A549 (cell line): Measurements from ENCODE around the gene CACNA1H. TPM values are rescaled to one million over a fixed set of nuclear protein-coding genes. Genes with fewer than 3 reads are reported as not detected.

Source experiments
- ATAC-seq, 2 experiments: fragments of 200-7000 bp in 1 of 2; fragments of >200 bp in 1 of 2; cut with Nextera tagmentation in 1 of 2; cut with Tn5 transposase in 1 of 2; 3 replicates each; pipeline versions ENCODE4 v1.8.0 to v1.9.1; 2018 to 2020; ENCODE audit warnings: mild to moderate bottlenecking in 1 of 2, moderate library complexity in 1 of 2
- CTCF ChIA-PET: fragments of 300-600 bp; sonication (Branson Sonifier 250); formaldehyde crosslinking; extraction: SDS; loops from one replicate; lab custom pipeline; 2021; ENCODE audit warnings: antibody characterized with exemption, inconsistent platforms; lab: Yijun Ruan, JAX
- POLR2A ChIA-PET: fragments of 350-600 bp; formaldehyde crosslinking; extraction: SDS; loops from one replicate; lab custom pipeline; 2021; ENCODE audit warnings: antibody characterized with exemption, inconsistent platforms; lab: Yijun Ruan, JAX
- DNase-seq, 2 experiments: peaks; one replicate each; pipeline versions ENCODE4 v3.0.0 to v3.0.0-alpha.2; 2011 to 2016; ENCODE audit warnings: low read depth in 1 of 2, low spot score in 1 of 2
- FAIRE-seq: peaks from 2 replicates; lab custom pipeline; 2011; peaks lifted over from hg19 to GRCh38; lab: Jason Lieb, UNC
- H3K27ac ChIP-seq, 2 experiments: fragments of >200 bp; sonication (Bioruptor Twin); formaldehyde crosslinking; 3 replicates each; pipeline ENCODE4 v1.5.1; 2016 to 2017
- H3K4me1 ChIP-seq: fragments of >200 bp; sonication (Bioruptor Twin); formaldehyde crosslinking; 3 replicates; pipeline ENCODE4 v1.6.1; 2016
- H3K4me2 ChIP-seq: fragments of >200 bp; sonication (Bioruptor Twin); formaldehyde crosslinking; 3 replicates; pipeline ENCODE4 v1.6.1; 2016
- H3K4me3 ChIP-seq: fragments of >200 bp; sonication (Bioruptor Twin); formaldehyde crosslinking; 3 replicates; pipeline ENCODE4 v1.5.1; 2016
- H3K9me3 ChIP-seq: fragments of >200 bp; sonication (Bioruptor Twin); formaldehyde crosslinking; 3 replicates; pipeline ENCODE4 v1.6.1; 2016
- ATOH8 ChIP-seq: fragments of 250-450 bp; sonication (Bioruptor Pico); IDR thresholded peaks from 2 replicates; pipeline ENCODE4 v1.5.0; 2020; ENCODE audit warnings: low read depth, mild to moderate bottlenecking, moderate library complexity
- CBX2 ChIP-seq: fragments of 200-600 bp; sonication (generic); IDR thresholded peaks from 2 replicates; pipeline ENCODE4 v1.6.1; 2016; ENCODE audit warnings: low read depth, mild to moderate bottlenecking, borderline replicate concordance
- CHD4 ChIP-seq: fragments of 200-600 bp; sonication (generic); IDR thresholded peaks from 2 replicates; pipeline ENCODE4 v1.6.1; 2016; ENCODE audit warnings: antibody characterized with exemption, mild to moderate bottlenecking, borderline replicate concordance
- EP300 ChIP-seq, 2 experiments: fragments of >200 bp; sonication (Bioruptor Twin); formaldehyde crosslinking; IDR thresholded peaks; 2 replicates in 1 of 2; 3 replicates in 1 of 2; pipeline ENCODE4 v1.6.1; 2016 to 2017
- FOXS1 ChIP-seq: fragments of 250-450 bp; sonication (Bioruptor Pico); IDR thresholded peaks from 2 replicates; pipeline ENCODE4 v1.5.0; 2020; ENCODE audit warnings: mild to moderate bottlenecking, moderate library complexity
- HDAC2 ChIP-seq: fragments of 200-600 bp; sonication (generic); IDR thresholded peaks from 2 replicates; pipeline ENCODE4 v1.6.1; 2016
- HEYL ChIP-seq: fragments of 250-450 bp; sonication (Bioruptor Pico); IDR thresholded peaks from 2 replicates; pipeline ENCODE4 v1.8.0; 2021; ENCODE audit warnings: mild to moderate bottlenecking, moderate library complexity
- HOXB5 ChIP-seq: fragments of 250-450 bp; sonication (Bioruptor Pico); IDR thresholded peaks from 2 replicates; pipeline ENCODE4 v1.5.0; 2020; ENCODE audit warnings: mild to moderate bottlenecking, moderate library complexity
- JUN ChIP-seq, 2 experiments: fragments of >200 bp; sonication (Bioruptor Twin); formaldehyde crosslinking; IDR thresholded peaks; 2 replicates in 1 of 2; 3 replicates in 1 of 2; pipeline ENCODE4 v1.6.1; 2016 to 2017
- KDM1A ChIP-seq: fragments of 200-600 bp; sonication (generic); IDR thresholded peaks from 2 replicates; pipeline ENCODE4 v1.6.1; 2016; ENCODE audit warnings: low read depth, mild to moderate bottlenecking
- NFE2L2 ChIP-seq: fragments of 150-350 bp; conservative IDR thresholded peaks from 2 replicates; pipeline ENCODE4 v1.6.1; 2014; ENCODE audit warnings: low read length
- RAD21 ChIP-seq, 2 experiments: fragments of >200 bp in 1 of 2; sonication (Bioruptor Twin) in 1 of 2; formaldehyde crosslinking in 1 of 2; IDR thresholded peaks in 1 of 2; conservative IDR thresholded peaks in 1 of 2; 2 replicates in 1 of 2; 3 replicates in 1 of 2; pipeline ENCODE4 v1.6.1; 2012 to 2018; ENCODE audit warnings: inconsistent platforms in 1 of 2
- RARB ChIP-seq: fragments of 250-450 bp; sonication (Bioruptor Pico); IDR thresholded peaks from 2 replicates; pipeline ENCODE4 v1.8.0; 2021; ENCODE audit warnings: mild to moderate bottlenecking, moderate library complexity
- REST ChIP-seq: fragments of 200-600 bp; sonication (generic); IDR thresholded peaks from 2 replicates; pipeline ENCODE4 v1.6.1; 2016; ENCODE audit warnings: antibody characterized with exemption, mild to moderate bottlenecking, moderate library complexity
- TP53 ChIP-seq: fragments of 250-450 bp; sonication (Bioruptor Pico); IDR thresholded peaks from 2 replicates; pipeline ENCODE4 v1.5.0; 2021; ENCODE audit warnings: mild to moderate bottlenecking, moderate library complexity
- ZNF302 ChIP-seq: fragments of 250-450 bp; sonication (Bioruptor Pico); IDR thresholded peaks from 2 replicates; pipeline ENCODE4 v1.9.0; 2021; ENCODE audit warnings: inconsistent platforms, mild to moderate bottlenecking, moderate library complexity
- ZSCAN20 ChIP-seq: fragments of 250-450 bp; sonication (Bioruptor Pico); IDR thresholded peaks from 2 replicates; pipeline ENCODE4 v1.8.0; 2022; ENCODE audit warnings: mild to moderate bottlenecking, moderate library complexity
- WGBS: methylation state at CpG from one replicate; pipeline ENCODE4 v1.1.6; 2017; ENCODE audit errors: missing lambda C conversion rate; 5-methylcytosine and 5-hydroxymethylcytosine counted together
- polyA plus RNA-seq, 4 experiments: library from polyadenylated mRNA; depleted of rRNA in 3 of 4; stranded (reverse); fragments of >200 nt; fragmentation: RNase III in 1 of 4; extraction: RNeasy Plus Mini Kit Qiagen cat#74134 plus additional on column Dnase treatment in 1 of 4; gene quantifications; 2 replicates in 3 of 4; 3 replicates in 1 of 4; pipeline ENCODE4 v1.2.3, GENCODE V29; 2011 to 2017
- TF ChIP-seq, protein P1 (sequence below): IDR thresholded peaks from 2 replicates; pipeline ENCODE4 v1.6.1; 2012; ENCODE audit warnings: low read depth, borderline replicate concordance
- TF ChIP-seq, protein P2 (sequence below): fragments of >200 bp; sonication (Bioruptor Twin); formaldehyde crosslinking; IDR thresholded peaks from 2 replicates; pipeline ENCODE4 v1.6.1; 2016
- TF ChIP-seq, protein P3 (sequence below): fragments of 450-650 bp; IDR thresholded peaks from 2 replicates; pipeline ENCODE4 v1.6.1; 2014; ENCODE audit warnings: antibody characterized with exemption
- TF ChIP-seq, protein P4 (sequence below): fragments of >200 bp; sonication (Bioruptor Twin); formaldehyde crosslinking; IDR thresholded peaks from 3 replicates; pipeline ENCODE4 v1.5.1; 2016
- TF ChIP-seq, protein P5 (sequence below): IDR thresholded peaks from 2 replicates; pipeline ENCODE4 v1.6.1; 2012

Gene CACNA1H
- polyA plus RNA-seq, 2 of the 4 experiments (the other 2 are of a cell fraction), result 7.2 to 15.8 TPM

- POLR2A ChIA-PET, result no interaction called here
- Histone ChIP-seq H3K4me2 (no peak overlapping the region), H3K4me1 (peaks cover 19% of the 10 kb centered on the region), H3K27ac (no peak overlapping the region), H3K9me3 (no peaks in the 10 kb centered on the region), H3K4me3 (no peak overlapping the region)
- ATAC-seq, result no peak
- FAIRE-seq, result no peak
- no peak for TF ChIP-seq FOXS1
- TF ChIP-seq HEYL (CRISPR knock-in tag), result no peak
- TF ChIP-seq ZNF302 (CRISPR knock-in tag), result no peak
- TF ChIP-seq, protein P1, sequence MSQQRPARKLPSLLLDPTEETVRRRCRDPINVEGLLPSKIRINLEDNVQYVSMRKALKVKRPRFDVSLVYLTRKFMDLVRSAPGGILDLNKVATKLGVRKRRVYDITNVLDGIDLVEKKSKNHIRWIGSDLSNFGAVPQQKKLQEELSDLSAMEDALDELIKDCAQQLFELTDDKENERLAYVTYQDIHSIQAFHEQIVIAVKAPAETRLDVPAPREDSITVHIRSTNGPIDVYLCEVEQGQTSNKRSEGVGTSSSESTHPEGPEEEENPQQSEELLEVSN, result no peak
- TF ChIP-seq RAD21 (conservative IDR thresholded peaks at IDR 0.05 in 1 of 2, IDR thresholded peaks at IDR 0.05 in 1 of 2), result no peak
- TF ChIP-seq, protein P2, sequence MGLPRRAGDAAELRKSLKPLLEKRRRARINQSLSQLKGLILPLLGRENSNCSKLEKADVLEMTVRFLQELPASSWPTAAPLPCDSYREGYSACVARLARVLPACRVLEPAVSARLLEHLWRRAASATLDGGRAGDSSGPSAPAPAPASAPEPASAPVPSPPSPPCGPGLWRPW, result no peak
- TF ChIP-seq ZSCAN20, result no peak
- no peak for TF ChIP-seq HOXB5 (CRISPR knock-in tag)
- TF ChIP-seq CBX2, result no peak
- no peak for TF ChIP-seq NFE2L2
- no peak for TF ChIP-seq CHD4
- no peak for TF ChIP-seq REST
- TF ChIP-seq HDAC2, result no peak
- TF ChIP-seq KDM1A, result no peak
- CTCF ChIA-PET, result interaction anchor here (1.1 to 1.7 kb wide), 2 partner anchors 27 to 142 kb away, joined by 3 to 5 read pairs; no protein-coding TSS in a partner anchor
- DNase-seq, result no peak
- WGBS, result 92% methylated on average over 41 of the region's 48 CpGs
Observed at GRCh38 chr16:1220841-1221627, 68.1 kb downstream of the CACNA1H start.

- H3K9me3 ChIP-seq, result no peaks in the 10 kb centered on the region
- CTCF ChIA-PET, result interaction anchor here (1.1 to 1.7 kb wide), 3 partner anchors 28 to 141 kb away, joined by 3 to 5 read pairs (median 3); no protein-coding TSS in a partner anchor
- H3K27ac ChIP-seq, result no peak overlapping the region
- POLR2A ChIA-PET, result no interaction called here
- no peak overlapping the region for H3K4me2 ChIP-seq
- WGBS, result 81% methylated on average over 28 of the region's 40 CpGs
- DNase-seq, result peak in 1 of 2 experiments; percentile 44
- peaks cover 20% of the 10 kb centered on the region for H3K4me1 ChIP-seq
- FAIRE-seq, result no peak
- ATAC-seq, result no peak
- no peak overlapping the region for H3K4me3 ChIP-seq
- TF ChIP-seq EP300 (IDR thresholded peaks at IDR 0.05) (no peak), TP53 (CRISPR knock-in tag) (no peak), RARB (CRISPR knock-in tag) (no peak), JUN (IDR thresholded peaks at IDR 0.05) (no peak), ATOH8 (CRISPR knock-in tag) (no peak), CHD4 (no peak), ZSCAN20 (no peak), RAD21 (conservative IDR thresholded peaks at IDR 0.05 in 1 of 2, IDR thresholded peaks at IDR 0.05 in 1 of 2) (no peak)
- TF ChIP-seq, protein P3, sequence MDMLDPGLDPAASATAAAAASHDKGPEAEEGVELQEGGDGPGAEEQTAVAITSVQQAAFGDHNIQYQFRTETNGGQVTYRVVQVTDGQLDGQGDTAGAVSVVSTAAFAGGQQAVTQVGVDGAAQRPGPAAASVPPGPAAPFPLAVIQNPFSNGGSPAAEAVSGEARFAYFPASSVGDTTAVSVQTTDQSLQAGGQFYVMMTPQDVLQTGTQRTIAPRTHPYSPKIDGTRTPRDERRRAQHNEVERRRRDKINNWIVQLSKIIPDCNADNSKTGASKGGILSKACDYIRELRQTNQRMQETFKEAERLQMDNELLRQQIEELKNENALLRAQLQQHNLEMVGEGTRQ, result no peak
- TF ChIP-seq, protein P4, sequence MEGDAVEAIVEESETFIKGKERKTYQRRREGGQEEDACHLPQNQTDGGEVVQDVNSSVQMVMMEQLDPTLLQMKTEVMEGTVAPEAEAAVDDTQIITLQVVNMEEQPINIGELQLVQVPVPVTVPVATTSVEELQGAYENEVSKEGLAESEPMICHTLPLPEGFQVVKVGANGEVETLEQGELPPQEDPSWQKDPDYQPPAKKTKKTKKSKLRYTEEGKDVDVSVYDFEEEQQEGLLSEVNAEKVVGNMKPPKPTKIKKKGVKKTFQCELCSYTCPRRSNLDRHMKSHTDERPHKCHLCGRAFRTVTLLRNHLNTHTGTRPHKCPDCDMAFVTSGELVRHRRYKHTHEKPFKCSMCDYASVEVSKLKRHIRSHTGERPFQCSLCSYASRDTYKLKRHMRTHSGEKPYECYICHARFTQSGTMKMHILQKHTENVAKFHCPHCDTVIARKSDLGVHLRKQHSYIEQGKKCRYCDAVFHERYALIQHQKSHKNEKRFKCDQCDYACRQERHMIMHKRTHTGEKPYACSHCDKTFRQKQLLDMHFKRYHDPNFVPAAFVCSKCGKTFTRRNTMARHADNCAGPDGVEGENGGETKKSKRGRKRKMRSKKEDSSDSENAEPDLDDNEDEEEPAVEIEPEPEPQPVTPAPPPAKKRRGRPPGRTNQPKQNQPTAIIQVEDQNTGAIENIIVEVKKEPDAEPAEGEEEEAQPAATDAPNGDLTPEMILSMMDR, result no peak
- TF ChIP-seq, protein P1, result no peak
- TF ChIP-seq, protein P5, sequence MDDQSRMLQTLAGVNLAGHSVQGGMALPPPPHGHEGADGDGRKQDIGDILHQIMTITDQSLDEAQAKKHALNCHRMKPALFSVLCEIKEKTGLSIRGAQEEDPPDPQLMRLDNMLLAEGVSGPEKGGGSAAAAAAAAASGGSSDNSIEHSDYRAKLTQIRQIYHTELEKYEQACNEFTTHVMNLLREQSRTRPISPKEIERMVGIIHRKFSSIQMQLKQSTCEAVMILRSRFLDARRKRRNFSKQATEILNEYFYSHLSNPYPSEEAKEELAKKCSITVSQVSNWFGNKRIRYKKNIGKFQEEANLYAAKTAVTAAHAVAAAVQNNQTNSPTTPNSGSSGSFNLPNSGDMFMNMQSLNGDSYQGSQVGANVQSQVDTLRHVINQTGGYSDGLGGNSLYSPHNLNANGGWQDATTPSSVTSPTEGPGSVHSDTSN, result no peak
Observed at GRCh38 chr16:1221628-1222552, 69.0 kb downstream of the CACNA1H start.
